Uterine smooth muscle cell (primary cell): ENCODE results near the gene FOXF2. TPM values are rescaled to one million over a fixed set of nuclear protein-coding genes. Genes with fewer than 3 reads are reported as not detected.

ENCODE experiments used
- total RNA-seq: library from RNA; depleted of rRNA; stranded (reverse); fragments of >200 nt; gene quantifications from 2 replicates; pipeline ENCODE4 v1.2.3, GENCODE V29; 2014

FOXF2 gene
- 0.25 and 0.55 TPM in 2 replicates for total RNA-seq

DNA sequence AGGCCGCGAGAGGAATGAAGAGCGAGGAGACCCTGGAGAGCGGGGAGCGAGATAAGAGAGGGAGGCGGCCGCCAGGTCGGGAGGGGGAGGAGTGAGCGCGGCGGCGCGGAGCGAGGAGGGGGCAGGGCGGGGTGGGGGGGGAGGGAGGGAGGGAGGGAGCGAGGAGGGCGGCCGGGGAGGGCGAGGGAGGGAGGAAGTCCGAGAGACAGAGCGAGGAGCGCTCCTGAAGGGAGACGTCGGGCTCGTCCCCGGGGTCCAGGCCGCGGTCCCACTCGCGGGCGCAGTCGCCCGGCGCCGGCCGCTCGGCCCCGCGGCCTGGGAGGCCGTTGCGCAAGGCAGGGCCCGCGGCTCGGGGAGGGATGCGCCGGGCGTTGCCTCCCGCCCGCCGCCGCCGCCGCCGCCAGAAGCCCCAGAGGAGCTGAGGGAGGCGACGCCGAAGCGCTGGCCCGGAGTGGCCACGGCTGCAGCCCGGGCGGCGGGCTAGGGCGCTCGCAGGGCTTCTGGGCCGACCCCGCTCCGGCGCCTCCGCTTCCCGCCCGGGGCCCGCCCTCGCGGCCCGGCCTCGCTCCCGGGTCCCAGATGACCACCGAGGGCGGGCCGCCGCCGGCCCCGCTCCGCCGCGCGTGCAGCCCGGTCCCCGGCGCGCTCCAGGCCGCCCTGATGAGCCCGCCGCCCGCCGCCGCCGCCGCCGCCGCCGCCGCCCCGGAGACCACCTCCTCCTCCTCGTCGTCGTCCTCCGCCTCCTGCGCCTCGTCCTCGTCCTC, at the start of gene FOXF2:
Gene FOXF2 (plus strand): TSS at position 208 of the 764 bp plus-strand sequence. CDS start 372 bp downstream, at position 580.

Other genes starting within 250 kb of the FOXF2 start
- gene FOXQ1, start 77.5 kb upstream of the FOXF2 start, total RNA-seq, result 0.33 TPM in 1 of 2 replicates, not detected in the other
- 1.5 and 1.6 TPM in 2 replicates for gene FOXC1, start 220.3 kb downstream of the FOXF2 start, total RNA-seq